ENCODE data around the gene PDS5A.

DNA sequence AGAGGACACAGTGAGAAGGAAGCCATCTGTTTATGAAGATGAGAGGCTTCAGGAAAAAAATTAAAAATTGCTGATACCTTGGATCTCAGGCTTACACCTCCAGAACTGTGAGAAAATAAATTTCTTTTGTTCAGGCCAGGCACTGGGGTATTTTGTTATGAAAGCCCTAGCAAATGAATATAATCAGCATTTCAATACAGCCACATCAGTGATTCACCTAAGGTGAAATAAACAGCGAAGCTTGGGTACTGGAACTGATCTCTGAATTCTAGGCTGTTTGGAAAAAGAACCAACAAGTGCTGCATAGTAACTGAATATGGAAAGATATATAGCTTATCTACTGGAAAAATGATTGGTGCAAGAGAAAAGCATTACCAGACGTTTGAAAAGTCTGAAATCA, 88.5 kb downstream of the PDS5A start:
- TF ChIP-seq, protein P1, sequence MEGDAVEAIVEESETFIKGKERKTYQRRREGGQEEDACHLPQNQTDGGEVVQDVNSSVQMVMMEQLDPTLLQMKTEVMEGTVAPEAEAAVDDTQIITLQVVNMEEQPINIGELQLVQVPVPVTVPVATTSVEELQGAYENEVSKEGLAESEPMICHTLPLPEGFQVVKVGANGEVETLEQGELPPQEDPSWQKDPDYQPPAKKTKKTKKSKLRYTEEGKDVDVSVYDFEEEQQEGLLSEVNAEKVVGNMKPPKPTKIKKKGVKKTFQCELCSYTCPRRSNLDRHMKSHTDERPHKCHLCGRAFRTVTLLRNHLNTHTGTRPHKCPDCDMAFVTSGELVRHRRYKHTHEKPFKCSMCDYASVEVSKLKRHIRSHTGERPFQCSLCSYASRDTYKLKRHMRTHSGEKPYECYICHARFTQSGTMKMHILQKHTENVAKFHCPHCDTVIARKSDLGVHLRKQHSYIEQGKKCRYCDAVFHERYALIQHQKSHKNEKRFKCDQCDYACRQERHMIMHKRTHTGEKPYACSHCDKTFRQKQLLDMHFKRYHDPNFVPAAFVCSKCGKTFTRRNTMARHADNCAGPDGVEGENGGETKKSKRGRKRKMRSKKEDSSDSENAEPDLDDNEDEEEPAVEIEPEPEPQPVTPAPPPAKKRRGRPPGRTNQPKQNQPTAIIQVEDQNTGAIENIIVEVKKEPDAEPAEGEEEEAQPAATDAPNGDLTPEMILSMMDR (IDR thresholded peaks at IDR 0.05), result no peak
- no peak for TF ChIP-seq ZFX (IDR thresholded peaks at IDR 0.05; ENCODE audit: borderline replicate concordance)
